Right ventricle myocardium inferior (tissue), 1 donor: Measurements from ENCODE around the gene IGF2R. TPM values are rescaled to one million over a fixed set of nuclear protein-coding genes. Genes with fewer than 3 reads are reported as not detected.
"Not testable (repeated sequence)": the region's sequence is repeated elsewhere in the genome, so short reads cannot be mapped to it uniquely, and the experiment has no call there.

Experiments
- ATAC-seq: fragments of 200-7000 bp; cut with Tn5 transposase; one replicate; pipeline ENCODE4 v1.9.1; 2020; ENCODE audit warnings: mild to moderate bottlenecking, moderate library complexity
- DNase-seq: peaks from one replicate; pipeline ENCODE4 v3.0.0; 2021; ENCODE audit errors: missing footprints
- intact Hi-C: fragments of 100-400 bp; cut with DNase I; formaldehyde crosslinking; loops from one replicate; pipeline ENCODE4 v1.11.0; 2022
- total RNA-seq: library from RNA; stranded (reverse); fragmentation: NEBNext Ultra II Directional; extraction: Animal tissue kit (Norgen Biotek cat#: 25700); gene quantifications from one replicate; pipeline ENCODE4 v1.2.1, GENCODE V29; 2021
- donor health status: DM: no; HTN: yes; CAD: no; lungs with severe emphysema.

The IGF2R gene
- total RNA-seq, 1 donor from 2014 or later = 63.1 TPM

DNA sequence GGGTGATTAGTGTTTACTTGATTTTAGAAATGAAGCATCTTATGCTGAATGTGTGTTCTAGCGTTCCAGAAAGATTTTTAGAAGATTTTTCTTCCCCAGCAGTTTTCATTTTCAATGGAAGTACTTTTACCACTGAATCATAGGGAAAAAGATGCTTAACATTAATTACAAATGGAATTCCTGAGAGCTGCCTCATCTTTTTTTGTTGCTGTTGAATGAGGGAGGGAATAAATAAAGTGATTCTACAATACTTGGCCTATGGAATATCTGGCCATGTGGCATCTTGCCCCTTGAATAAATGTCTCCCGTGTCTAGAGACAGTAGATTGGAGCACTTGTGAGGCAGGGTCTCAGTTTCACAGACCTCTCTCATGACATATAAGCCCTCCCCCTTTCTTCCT, 108.6 kb downstream of the IGF2R start:
- intact Hi-C loops = loop anchor here (10.0 kb wide), 1 partner anchor 213 kb away; no protein-coding TSS in a partner anchor
- no peak for ATAC-seq
- DNase-seq = no peak

DNA sequence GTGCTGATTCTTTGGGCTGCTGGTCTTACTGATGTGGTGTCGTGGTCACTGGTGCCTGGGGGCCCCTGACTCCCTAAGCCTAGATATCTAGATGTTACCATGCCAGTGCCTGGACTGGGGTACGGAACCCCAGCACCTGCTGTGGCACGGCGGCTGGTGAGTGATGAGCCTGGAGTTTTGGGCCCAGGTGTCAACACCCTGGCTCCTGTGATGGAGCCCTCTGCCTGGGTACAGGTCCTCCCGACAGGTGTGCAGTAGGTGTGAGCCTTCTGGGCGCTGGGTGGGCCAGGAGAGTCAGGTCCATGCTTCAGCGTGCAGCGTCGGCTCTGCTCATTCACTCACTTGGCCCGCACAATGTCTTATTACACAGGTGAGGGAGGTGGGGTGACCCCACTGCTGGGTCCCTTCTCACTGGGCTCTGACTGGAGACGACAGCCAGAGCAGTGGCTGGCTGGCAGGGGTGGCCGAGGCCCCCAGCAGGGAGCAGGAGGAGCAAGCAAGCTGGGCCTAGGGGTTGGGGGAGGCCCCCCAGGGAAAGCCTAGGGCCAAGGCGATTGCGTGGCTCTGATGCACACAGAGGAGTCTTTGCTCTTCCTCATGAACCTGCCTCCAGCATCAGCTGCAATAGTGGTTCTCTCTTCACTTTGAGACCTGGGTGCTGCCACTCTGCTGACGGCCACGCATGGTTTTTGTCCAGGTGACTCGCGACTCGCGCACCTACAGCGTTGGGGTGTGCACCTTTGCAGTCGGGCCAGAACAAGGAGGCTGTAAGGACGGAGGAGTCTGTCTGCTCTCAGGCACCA, 110.2 kb downstream of the IGF2R start:
- DNase-seq (no peak), ATAC-seq (no peak)
- intact Hi-C loops = loop anchor here (10.0 kb wide), 1 partner anchor 214 kb away; no protein-coding TSS in a partner anchor

DNA sequence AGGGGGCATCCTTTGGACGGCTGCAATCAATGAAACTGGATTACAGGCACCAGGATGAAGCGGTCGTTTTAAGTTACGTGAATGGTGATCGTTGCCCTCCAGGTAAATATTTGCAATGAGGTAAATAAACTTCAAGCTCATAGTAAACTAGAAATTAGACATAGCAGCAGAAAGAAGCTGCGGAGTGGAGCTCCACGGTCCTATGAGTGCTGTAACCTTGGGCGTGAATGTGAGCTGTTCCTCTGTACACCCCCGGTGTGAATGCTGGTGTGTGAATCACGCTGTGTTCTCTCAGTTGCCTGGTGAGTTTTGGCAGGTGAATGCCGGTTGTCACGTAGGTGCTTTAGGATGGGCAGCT, 110.8 kb downstream of the IGF2R start:
- ATAC-seq = no peak
- DNase-seq = no peak
- intact Hi-C loops = loop anchor here (10.0 kb wide), 1 partner anchor 215 kb away; no protein-coding TSS in a partner anchor

DNA sequence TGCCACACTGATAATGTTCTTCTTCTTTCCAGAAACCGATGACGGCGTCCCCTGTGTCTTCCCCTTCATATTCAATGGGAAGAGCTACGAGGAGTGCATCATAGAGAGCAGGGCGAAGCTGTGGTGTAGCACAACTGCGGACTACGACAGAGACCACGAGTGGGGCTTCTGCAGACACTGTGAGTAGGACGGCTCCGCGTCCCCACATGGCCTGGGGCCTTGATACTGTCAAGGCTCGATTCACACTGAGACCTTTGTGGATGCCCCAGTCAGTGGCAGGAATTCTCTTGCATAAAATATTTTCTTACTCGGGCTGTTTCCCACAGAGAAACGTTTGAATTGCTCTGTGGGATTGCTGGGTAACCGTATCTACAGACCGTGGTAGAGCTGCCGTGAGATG, 111.2 kb downstream of the IGF2R start:
- ATAC-seq (no peak), DNase-seq (no peak)
- intact Hi-C loops = no loop called here

DNA sequence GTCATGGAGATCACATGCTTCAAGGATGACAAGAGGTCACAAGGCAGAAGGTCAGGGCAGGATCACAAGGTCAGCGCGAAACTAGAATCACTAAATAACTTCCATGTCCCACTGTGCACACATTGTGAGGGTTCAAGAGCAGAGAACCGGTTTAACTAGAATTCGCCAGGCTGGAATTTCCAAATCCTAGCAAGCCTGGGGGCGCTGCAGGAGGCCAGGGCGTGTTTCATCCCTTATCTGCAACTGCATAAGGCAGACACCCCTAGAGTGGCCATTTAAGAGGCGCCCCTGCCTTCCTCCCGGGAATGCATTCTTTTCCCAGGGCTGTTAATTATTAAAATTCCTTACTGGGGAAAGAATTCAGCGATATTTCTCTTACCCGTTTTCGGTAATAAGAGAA, 112.5 kb downstream of the IGF2R start:
- intact Hi-C loops = no loop called here
- ATAC-seq (no peak), DNase-seq (no peak)

DNA sequence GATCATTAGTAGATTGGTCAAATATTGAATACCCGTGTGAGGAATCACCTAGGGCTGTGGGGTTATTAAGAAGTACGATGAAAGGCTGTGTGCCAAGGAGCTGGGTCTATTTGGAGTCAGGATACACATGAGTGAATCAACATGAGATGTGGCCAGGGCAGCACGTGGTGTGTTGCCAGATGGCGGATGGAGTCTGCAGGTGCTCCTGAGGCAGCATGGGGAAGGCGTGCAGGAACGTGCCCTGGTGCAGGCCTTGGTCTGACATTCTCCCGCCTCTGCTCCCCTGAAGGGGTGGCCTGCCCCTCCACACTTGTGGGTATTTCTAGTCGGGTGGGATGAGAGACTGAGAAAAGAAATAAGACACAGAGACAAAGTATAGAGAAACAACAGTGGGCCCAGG, 113.7 kb downstream of the IGF2R start:
- intact Hi-C loops = no loop called here
- DNase-seq (no peak), ATAC-seq (no peak)

DNA sequence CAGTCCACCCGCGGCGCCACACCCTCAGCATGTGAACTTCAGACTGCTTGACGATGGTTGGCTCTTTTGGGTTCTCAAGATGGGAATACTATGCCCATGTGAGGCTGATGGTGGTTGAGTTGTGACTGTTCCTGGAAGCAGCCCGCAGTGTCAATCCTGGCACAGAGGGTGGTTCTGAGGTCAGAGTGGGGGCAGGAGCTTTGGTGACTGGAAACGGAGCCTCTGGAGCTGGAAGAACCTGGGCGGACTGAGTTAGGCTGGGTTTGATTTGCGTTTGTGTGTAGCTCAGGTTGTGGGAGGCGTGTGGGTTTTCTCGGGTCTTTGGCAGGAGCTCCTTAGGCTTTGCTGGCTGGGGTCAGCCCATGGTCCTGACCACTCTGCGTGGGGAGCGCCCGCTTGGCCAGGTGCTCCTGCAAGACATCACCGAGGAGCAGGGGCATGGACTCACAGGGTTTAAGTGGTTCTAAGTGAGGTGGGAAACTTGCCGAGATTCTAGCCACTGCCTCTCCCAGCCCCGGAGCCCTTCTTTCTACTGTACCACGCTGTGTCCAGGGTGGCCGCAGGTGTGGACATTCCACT, 115.4 kb downstream of the IGF2R start:
- intact Hi-C loops = no loop called here

DNA sequence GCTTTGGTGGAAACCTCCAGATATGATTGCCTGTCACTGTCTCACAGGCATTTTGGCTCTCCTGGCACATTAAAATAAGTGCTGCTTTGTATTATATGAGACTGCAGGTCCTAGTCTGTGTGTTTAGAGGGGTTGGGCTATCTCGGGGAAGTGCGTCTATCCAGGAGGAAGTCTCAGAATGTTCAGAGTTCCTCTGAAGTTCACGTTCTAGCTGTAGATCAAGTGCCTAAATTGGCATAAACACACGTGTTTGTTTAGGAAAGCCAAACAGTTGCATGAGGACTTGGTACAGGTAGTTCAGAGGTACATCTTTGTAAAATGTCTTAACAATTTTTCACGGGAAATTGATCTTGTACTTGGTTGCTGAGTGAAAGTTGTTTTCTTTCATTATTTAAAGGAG, 116.3 kb downstream of the IGF2R start:
- DNase-seq (no peak), ATAC-seq (no peak)

More for the DNA sequence above, 115.4 kb downstream of the IGF2R start:
- ATAC-seq (no peak), DNase-seq (no peak)

DNA sequence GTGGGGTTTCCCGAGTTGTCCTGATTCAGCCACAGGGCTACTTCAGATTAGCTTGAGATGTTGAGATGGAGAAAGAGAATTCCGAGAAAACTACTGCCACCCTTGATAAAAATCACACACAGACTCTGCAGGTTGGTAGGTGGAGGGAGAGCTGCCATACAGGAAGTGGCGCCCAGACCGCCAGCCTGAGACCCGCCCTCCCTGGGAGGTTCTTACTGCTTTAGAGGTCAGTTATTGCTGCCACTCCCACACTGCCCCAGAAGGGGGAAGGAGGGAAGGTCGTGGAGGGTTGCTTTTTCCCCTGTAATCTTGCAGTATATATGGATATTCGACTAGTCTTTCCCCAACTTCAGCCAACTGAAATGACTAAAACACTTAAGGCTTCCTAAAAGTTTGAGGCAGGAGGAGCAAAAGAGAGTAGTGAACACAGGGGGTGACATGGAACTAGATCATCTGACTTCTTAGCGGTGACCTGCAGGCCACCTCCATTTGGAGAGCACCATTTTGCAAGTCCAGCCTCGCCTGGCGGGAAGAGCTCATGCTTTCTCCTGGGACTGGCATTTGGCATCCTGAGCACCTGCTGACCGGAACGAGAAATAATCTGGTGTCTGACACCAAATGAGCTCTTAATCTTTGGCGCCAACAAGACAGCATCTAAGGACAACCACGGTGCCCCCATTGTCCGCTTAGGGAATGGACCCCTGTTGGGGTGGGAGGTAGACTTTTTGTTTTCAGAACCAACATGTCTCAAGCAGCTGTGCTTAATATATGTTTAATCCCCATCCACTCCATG, 117.0 kb downstream of the IGF2R start:
- ATAC-seq (no peak), DNase-seq (no peak)
- intact Hi-C loops = no loop called here

More for the DNA sequence above, 116.3 kb downstream of the IGF2R start:
- intact Hi-C loops = no loop called here

DNA sequence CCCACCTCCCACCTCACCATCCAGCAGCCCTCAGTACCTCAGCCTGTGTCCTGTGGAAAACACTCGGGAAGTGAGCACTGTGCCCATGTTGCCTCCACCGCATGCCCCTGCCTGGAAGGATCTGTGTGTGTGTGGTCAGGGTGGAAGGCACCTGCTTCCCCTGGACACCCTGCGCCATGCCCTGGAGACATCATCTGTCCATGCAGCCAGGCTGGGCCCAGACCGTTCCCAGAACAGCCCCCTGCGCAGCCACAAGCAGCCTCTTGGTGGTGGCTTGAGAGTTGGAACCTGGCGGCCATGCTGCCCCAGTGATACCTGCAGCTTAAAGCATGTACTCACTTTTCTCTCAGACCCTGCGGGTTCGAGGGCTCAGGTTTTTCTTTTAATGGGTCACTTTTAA, 117.9 kb downstream of the IGF2R start:
- intact Hi-C loops = no loop called here
- no peak for ATAC-seq
- DNase-seq = no peak

DNA sequence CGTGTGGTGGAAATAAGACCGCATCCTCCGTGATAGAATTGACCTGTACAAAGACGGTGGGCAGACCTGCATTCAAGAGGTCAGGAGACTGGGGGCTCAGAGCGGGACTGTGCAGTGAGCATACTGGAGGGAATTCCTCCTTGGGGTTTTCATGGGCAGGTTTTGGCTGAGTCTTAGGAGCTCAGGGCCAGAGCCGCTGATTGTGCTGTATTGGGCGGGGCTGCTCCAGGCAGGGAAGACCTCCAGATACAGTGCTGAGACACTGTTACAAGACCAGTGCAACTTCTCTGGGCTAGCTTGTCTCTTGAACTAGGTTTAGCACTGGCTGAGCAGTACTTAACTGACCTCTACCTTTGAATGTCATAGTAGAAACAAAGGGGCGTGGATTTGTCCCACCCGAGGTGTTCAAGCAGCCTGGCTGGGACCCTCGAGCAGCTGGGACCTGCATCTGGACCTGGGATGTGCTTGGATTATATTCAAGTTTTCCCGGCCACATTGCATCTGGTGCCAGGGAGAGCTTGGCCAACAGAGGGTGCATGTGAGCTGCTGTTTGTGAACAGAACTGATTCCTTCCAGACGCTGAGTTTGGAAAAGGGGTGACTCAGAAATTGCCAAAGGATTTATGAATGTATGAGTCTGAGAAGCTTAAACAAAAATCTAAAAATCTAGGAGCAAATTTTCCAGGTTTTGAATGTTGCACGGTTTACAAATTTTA, 119.3 kb downstream of the IGF2R start:
- DNase-seq = no peak
- intact Hi-C loops = loop anchor here (2.0 kb wide), 1 partner anchor 367 kb away; no protein-coding TSS in a partner anchor
- peak; percentile 81 for ATAC-seq

DNA sequence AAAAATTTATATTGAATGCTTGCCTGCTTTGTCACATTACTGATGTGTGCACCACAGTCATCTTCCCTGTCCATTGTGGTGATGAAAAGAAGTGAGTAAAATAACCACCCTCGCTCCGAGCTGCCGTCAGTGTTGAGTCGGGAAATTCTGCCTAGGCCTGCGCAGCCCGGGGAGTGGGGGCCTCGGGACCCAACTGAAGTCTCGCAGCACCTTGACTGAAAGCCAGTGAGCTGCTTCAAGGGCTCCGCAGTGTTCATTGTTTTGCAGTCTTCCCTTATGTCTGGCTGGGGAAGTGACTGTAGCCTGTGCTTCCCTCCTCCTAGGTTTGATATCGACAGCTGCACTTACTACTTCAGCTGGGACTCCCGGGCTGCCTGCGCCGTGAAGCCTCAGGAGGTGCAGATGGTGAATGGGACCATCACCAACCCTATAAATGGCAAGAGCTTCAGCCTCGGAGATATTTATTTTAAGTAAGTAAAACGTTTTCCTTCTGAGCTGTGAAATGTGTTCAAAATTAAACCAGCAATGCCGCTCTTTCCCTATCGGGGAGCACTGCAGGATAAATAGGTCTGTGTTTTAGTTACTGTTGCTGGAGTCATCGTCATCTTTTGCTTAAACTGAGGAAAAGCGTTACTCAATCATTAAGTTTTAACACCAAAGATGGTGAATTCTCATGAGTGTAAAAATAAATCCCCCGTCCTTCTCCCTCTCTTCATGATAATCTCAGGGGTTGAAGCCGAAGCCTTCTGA, 120.1 kb downstream of the IGF2R start:
- intact Hi-C loops = loop anchor here (2.0 kb wide), 1 partner anchor 366 kb away; no protein-coding TSS in a partner anchor
- no peak for ATAC-seq
- DNase-seq = no peak

DNA sequence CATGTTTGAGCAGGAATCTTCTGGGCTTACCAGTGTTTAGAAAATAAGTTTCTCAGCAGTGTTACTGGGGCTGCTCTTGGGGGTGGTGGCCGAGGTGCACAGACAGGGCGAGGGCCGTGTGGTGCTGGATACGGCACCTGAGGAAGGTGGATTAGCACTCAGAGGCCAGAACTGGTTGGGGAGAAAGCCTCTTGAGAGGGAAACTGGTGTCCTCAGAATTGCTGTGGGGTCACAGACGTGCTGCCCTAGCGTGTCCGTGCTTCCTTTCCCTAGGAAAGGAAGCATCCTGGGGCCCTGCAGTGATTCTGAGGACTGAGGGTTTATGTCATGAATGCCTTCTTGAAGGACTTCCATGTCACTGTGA, 120.6 kb downstream of the IGF2R start:
- intact Hi-C loops = loop anchor here (2.0 kb wide), 1 partner anchor 365 kb away; no protein-coding TSS in a partner anchor
- ATAC-seq (no peak), DNase-seq (no peak)

DNA sequence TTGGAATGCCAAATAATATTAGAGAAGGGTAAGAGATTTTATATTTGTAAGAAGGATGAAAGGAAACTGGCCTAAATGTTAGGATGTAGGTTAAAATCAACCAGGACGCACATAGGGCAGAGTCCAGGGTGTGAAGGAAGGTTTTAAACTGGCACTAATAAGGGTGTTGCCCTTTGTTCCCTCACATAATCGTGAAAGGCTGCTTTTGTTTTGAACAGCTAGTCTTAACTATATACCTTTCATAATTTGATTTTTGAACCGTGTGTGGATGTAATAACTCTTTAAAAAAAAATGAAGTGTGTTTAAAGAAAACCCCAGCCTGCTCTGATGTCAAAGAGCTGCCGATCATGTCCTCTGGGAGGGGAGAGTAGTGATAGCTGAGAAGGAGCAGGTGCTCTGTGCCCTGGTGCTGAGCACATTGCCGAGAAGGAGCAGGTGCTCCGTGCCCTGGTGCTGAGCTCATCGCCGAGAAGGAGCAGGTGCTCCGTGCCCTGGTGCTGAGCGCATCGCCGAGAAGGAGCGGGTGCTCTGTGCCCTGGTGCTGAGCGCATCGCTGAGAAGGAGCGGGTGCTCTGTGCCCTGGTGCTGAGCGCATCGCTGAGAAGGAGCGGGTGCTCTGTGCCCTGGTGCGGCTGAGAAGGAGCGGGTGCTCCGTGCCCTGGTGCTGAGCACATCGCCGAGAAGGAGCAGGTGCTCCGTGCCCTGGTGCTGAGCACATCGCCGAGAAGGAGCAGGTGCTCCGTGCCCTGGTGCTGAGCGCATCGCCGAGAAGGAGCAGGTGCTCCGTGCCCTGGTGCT, 121.8 kb downstream of the IGF2R start:
- intact Hi-C loops, DNase-seq, ATAC-seq: not testable (repeated sequence)

DNA sequence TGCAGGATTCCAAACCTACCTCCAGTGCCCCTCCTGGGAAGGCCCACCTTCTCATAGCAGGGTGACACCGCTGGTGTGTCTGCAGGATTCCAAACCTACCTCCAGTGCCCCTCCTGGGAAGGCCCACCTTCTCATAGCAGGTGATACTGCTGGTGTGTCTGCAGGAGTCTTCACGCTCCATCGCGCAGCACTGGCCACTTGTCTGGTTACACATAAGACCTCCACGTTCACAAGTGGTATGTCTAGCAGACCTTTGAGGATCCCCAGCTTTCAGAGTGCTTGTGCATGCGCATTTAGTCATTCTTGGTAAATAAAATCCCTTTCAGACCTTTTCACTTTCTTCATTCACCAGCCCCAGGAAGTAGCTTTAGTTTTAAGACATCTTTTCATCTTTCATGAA, 123.3 kb downstream of the IGF2R start:
- intact Hi-C loops, DNase-seq, ATAC-seq: not testable (repeated sequence)

DNA sequence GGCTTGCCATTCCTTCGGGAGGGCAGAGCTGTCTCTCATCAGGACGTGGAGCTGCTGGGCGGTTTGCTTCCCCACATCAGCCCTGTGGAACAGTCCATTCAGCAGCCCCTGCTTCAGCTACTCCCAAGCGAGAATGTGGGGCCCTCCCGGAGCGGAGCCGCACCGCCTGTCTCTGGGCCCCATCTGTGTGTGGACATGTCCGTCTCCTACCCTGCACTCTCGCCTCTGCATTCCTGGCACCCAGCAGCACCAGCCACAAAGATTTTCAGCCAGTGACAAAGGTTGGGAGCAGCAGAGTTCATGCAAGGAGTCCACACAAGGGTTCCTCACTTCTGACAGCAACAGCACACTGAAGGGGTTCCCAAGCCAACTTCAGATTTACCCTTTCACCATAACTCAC, 123.7 kb downstream of the IGF2R start:
- ATAC-seq (no peak), DNase-seq (no peak)
- intact Hi-C loops = no loop called here

DNA sequence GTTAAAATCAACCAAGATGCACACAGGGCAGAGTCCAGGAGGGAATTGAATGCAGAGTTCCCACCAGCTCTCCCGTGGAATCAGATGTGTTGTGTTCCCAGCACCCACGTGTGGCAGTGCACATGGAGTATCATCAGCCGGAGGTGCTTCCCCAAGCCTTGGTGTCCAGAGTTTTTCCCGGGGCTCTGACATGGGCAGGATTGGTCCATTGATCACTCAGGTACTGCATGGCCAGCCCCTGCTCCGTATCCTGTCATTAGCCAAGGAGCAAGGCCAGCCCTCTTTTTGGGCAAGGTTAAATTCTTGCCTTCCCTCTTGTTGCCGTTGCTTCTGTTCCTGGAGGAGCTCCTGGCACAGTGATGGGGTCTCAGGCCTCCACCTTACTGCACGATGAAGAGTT, 124.2 kb downstream of the IGF2R start:
- DNase-seq (peak; percentile 40), ATAC-seq (no peak)
- intact Hi-C loops = no loop called here
